ENCODE measurements around the gene RPL27A.
"Not testable (repeated sequence)": the region's sequence is repeated elsewhere in the genome, so short reads cannot be mapped to it uniquely, and the experiment has no call there.

Gene RPL27A

GRCh38 chr11:8682303-8683114 lies at the start of gene RPL27A, which contains the start of gene TRIM66:
Gene RPL27A (plus strand): TSS chr11:8682792. CDS start chr11:8682814, 22 bp downstream.
Gene TRIM66 (minus strand): TSS chr11:8682665. CDS start chr11:8672274, 10,391 bp downstream.
- DNase-seq, result peak; percentile 89

GRCh38 chr11:8634498-8634897 lies 48.1 kb upstream of the RPL27A start:
- no peak for DNase-seq

GRCh38 chr11:8636127-8636526 lies 46.5 kb upstream of the RPL27A start:
- no peak for DNase-seq

GRCh38 chr11:8638300-8638699 lies 44.3 kb upstream of the RPL27A start:
- no peak for DNase-seq

GRCh38 chr11:8639655-8640054 lies 42.9 kb upstream of the RPL27A start:
- no peak for DNase-seq

- DNase-seq, result no peak
Measured at GRCh38 chr11:8640267-8640906, 42.2 kb upstream of the RPL27A start.

GRCh38 chr11:8641332-8641731 lies 41.3 kb upstream of the RPL27A start:
- DNase-seq, result no peak

GRCh38 chr11:8642196-8642841 lies 40.3 kb upstream of the RPL27A start:
- no peak for DNase-seq

- no peak for DNase-seq
Measured at GRCh38 chr11:8646873-8647272, 35.7 kb upstream of the RPL27A start.

GRCh38 chr11:8649361-8649760 lies 33.2 kb upstream of the RPL27A start:
- no peak for DNase-seq

GRCh38 chr11:8650401-8650990 lies 32.1 kb upstream of the RPL27A start:
- no peak for DNase-seq

GRCh38 chr11:8652140-8652539 lies 30.5 kb upstream of the RPL27A start:
- DNase-seq, result no peak

GRCh38 chr11:8654503-8654902 lies 28.1 kb upstream of the RPL27A start:
- no peak for DNase-seq

- no peak for DNase-seq
Measured at GRCh38 chr11:8656291-8656690, 26.3 kb upstream of the RPL27A start.

GRCh38 chr11:8658321-8659057 lies 24.1 kb upstream of the RPL27A start:
- DNase-seq, result no peak

- DNase-seq, result no peak
Measured at GRCh38 chr11:8661001-8661795, 21.4 kb upstream of the RPL27A start.

- no peak for DNase-seq
Measured at GRCh38 chr11:8665222-8665621, 17.4 kb upstream of the RPL27A start.

- DNase-seq, result not testable (repeated sequence)
Measured at GRCh38 chr11:8670081-8670480, 12.5 kb upstream of the RPL27A start.

GRCh38 chr11:8671193-8671612 lies 11.4 kb upstream of the RPL27A start:
- no peak for DNase-seq

GRCh38 chr11:8671651-8672062 lies 10.9 kb upstream of the RPL27A start:
- no peak for DNase-seq

- DNase-seq, result no peak
Measured at GRCh38 chr11:8672346-8672745, 10.2 kb upstream of the RPL27A start.

GRCh38 chr11:8674859-8675258 lies 7.7 kb upstream of the RPL27A start:
- no peak for DNase-seq
